Gastroesophageal sphincter (tissue), 4 donors: ENCODE results near the gene RNF150. TPM values are rescaled to one million over a fixed set of nuclear protein-coding genes. Genes with fewer than 3 reads are reported as not detected.

ENCODE experiments used
- ATAC-seq: fragments of 150-250 bp; one replicate; pipeline ENCODE4 v1.9.1; 2016; ENCODE audit warnings: mild to moderate bottlenecking, moderate library complexity
- H3K27ac ChIP-seq, 4 donors: fragments of 200-600 bp; sonication (generic) in 3 of 4; 1 replicate in 3 of 4; 2 replicates in 1 of 4; pipeline ENCODE4 v1.5.1; 2016 to 2019
- H3K27me3 ChIP-seq: fragments of 200-600 bp; sonication (generic); one replicate; pipeline ENCODE4 v1.5.1; 2019
- H3K36me3 ChIP-seq, 2 donors: fragments of 200-600 bp; sonication (generic); one replicate each; pipeline ENCODE4 v1.5.1; 2019; ENCODE audit warnings: control low read depth in 1 of 2
- H3K4me1 ChIP-seq, 3 donors: fragments of 200-600 bp; sonication (generic); 1 replicate in 2 of 3; 2 replicates in 1 of 3; pipeline ENCODE4 v1.5.1; 2016 to 2019; ENCODE audit warnings: control low read depth in 2 of 3
- H3K4me3 ChIP-seq, 2 donors: fragments of 200-600 bp; sonication (generic); one replicate each; pipeline ENCODE4 v1.5.1; 2019; ENCODE audit warnings: mild to moderate bottlenecking in 1 of 2, moderate library complexity in 1 of 2
- H3K9me3 ChIP-seq, 3 donors: fragments of 200-600 bp; sonication (generic); one replicate each; pipeline ENCODE4 v1.5.1; 2017 to 2019; ENCODE audit warnings: control low read depth in 2 of 3
- EP300 ChIP-seq: sonication (generic); formaldehyde crosslinking; IDR thresholded peaks from one replicate; pipeline ENCODE4 v1.6.1; 2017; ENCODE audit warnings: antibody characterized with exemption, mild to moderate bottlenecking
- POLR2A ChIP-seq, 2 donors: fragments of 450-650 bp; IDR thresholded peaks; one replicate each; pipeline ENCODE4 v1.6.1; 2017; ENCODE audit warnings: antibody characterized with exemption in 2 of 2, mild to moderate bottlenecking in 2 of 2, moderate library complexity in 1 of 2
- POLR2AphosphoS5 ChIP-seq: sonication (generic); formaldehyde crosslinking; IDR thresholded peaks from one replicate; pipeline ENCODE4 v1.6.1; 2017; ENCODE audit warnings: antibody characterized with exemption
- WGBS, 2 donors: methylation state at CpG; one replicate each; pipeline ENCODE4 v1.1.5; 2018; ENCODE audit warnings: low coverage in 1 of 2; 5-methylcytosine and 5-hydroxymethylcytosine counted together
- total RNA-seq, 4 donors: library from RNA; depleted of rRNA; stranded (reverse); fragments of >200 nt; gene quantifications; one replicate each; pipeline ENCODE4 v1.1.0, GENCODE V29; 2016
- TF ChIP-seq, protein P1 (sequence below), 4 experiments: fragments of 200-600 bp in 2 of 4; fragments of 450-650 bp in 2 of 4; sonication (generic) in 1 of 4; IDR thresholded peaks; one replicate each; pipeline ENCODE4 v1.5.1; 2017 to 2019; ENCODE audit warnings: antibody characterized with exemption in 4 of 4, mild to moderate bottlenecking in 2 of 4, moderate library complexity in 2 of 4

RNF150 gene
- total RNA-seq, 4 donors from 2014 or later: 36.5 to 70.5 (median 59.9) TPM

DNA sequence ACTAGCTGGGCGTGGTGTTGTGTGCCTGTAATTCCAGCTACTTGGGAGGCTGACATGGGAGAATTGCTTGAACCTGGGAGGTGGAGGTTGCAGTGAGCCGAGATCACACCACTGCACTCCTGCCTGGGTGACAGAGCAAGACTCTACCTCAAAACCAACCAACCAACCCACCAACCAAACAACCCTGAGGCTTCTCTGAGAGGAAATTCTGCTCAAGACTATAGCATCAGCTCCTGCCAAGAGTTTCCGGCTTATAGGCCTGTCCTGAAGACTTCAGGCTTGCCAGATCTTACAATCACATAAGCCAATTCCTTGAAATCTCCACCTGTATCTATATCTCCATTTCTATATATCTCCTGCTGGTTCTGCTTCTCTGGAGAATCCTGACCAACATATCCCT lies 203.3 kb downstream of the RNF150 start:
- Histone ChIP-seq H3K4me1 (peaks cover 3 to 40% (median 15%) of the 10 kb centered on the region in 3 donors), H3K9me3 (no peaks in the 10 kb centered on the region), H3K36me3 (no peaks in the 10 kb centered on the region), H3K27me3 (no peaks in the 10 kb centered on the region), H3K4me3 (no peak overlapping the region), H3K27ac (peak overlapping the region in 2 of 4 donors; percentile 3 to 21)
- no peak for ATAC-seq
- 89 to 91% methylated on average over 1 to 2 of the region's 3 CpGs for WGBS, 2 donors
- TF ChIP-seq POLR2AphosphoS5: no peak
- TF ChIP-seq, protein P1, sequence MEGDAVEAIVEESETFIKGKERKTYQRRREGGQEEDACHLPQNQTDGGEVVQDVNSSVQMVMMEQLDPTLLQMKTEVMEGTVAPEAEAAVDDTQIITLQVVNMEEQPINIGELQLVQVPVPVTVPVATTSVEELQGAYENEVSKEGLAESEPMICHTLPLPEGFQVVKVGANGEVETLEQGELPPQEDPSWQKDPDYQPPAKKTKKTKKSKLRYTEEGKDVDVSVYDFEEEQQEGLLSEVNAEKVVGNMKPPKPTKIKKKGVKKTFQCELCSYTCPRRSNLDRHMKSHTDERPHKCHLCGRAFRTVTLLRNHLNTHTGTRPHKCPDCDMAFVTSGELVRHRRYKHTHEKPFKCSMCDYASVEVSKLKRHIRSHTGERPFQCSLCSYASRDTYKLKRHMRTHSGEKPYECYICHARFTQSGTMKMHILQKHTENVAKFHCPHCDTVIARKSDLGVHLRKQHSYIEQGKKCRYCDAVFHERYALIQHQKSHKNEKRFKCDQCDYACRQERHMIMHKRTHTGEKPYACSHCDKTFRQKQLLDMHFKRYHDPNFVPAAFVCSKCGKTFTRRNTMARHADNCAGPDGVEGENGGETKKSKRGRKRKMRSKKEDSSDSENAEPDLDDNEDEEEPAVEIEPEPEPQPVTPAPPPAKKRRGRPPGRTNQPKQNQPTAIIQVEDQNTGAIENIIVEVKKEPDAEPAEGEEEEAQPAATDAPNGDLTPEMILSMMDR (IDR thresholded peaks at IDR 0.05): no peak
- TF ChIP-seq POLR2A (IDR thresholded peaks at IDR 0.05): no peak
- TF ChIP-seq EP300: no peak

DNA sequence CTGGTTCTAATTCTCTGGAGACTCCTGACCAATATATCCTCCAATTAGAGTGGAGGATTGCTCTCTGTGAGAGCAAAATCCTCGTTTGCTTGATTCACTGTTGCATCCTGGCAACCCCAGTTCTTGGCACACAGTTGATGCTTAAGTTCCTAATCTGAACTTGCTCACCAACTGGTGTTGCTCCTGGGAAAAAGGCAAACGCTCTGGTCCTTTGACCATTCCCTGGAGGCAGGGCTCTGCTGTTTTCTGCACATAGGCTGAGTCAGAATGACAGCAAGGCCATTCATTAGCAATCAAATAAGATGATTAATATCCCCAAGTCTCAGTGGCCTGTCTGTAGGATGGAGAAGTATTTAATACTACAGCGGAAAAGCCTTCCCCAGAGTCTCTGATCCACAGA lies 204.4 kb downstream of the RNF150 start:
- H3K9me3 ChIP-seq: no peaks in the 10 kb centered on the region
- H3K4me3 ChIP-seq: no peak overlapping the region
- H3K36me3 ChIP-seq: no peaks in the 10 kb centered on the region
- ATAC-seq: no peak
- 27 to 36% methylated on average over 2 to 3 of the region's 3 CpGs for WGBS, 2 donors
- no peak overlapping the region for H3K27ac ChIP-seq
- peaks cover 0 to 34% (median 7%) of the 10 kb centered on the region in 3 donors for H3K4me1 ChIP-seq
- TF ChIP-seq, protein P1 (IDR thresholded peaks at IDR 0.05): no peak
- H3K27me3 ChIP-seq: no peaks in the 10 kb centered on the region

DNA sequence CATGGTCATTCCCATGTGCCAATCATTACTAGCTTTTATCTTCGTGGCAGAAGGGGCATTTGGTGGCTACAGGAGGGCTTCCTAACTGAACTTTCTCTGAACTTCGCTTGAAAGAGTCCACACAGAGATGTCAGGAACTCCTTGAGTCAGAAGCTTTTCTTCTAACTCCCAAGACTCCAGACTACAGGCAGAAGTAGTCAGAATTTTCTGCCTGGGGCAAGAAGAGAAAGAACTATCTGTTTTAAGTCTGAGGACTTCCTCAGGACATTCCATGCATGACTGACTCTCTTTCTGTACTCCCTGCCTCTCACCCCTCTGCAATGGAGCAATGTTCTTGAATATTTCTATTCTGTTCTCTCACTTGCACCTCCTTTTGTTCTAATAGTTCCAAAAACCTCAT lies 206.6 kb downstream of the RNF150 start:
- Histone ChIP-seq H3K27me3 (no peaks in the 10 kb centered on the region), H3K36me3 (no peaks in the 10 kb centered on the region), H3K27ac (peak overlapping the region; percentile 40 to 63 (median 47)), H3K4me3 (no peak overlapping the region), H3K4me1 (peaks cover 0 to 32% (median 7%) of the 10 kb centered on the region in 3 donors), H3K9me3 (no peaks in the 10 kb centered on the region)
- no peak for TF ChIP-seq EP300
- no peak for TF ChIP-seq POLR2AphosphoS5
- TF ChIP-seq POLR2A (IDR thresholded peaks at IDR 0.05): no peak
- TF ChIP-seq, protein P1 (IDR thresholded peaks at IDR 0.05): no peak
- peak; percentile 50 for ATAC-seq
- WGBS, 2 donors: 63 to 80% methylated on average over 1 to 2 of the region's 2 CpGs

DNA sequence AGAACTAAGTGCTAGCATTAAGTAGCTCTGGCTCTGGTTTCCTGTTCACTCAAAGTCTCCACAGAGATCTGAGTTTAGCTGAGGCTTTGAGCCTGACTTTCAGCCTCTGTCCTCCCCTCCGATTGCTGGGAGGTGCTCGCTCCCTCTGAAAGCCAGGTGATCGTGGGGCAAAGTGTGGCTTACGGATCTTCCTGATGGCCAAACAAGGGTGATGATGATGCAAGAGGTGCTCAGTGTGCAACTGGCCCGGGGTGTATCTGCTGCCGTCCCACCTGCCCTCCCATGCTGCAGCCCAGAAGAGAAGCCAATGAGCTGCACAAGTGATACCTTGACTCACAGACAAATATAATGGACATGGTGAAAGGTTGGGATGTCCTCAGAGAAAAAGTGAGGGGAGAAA lies 207.9 kb downstream of the RNF150 start:
- Histone ChIP-seq H3K4me1 (peaks cover 0 to 32% (median 4%) of the 10 kb centered on the region in 3 donors), H3K27ac (peak overlapping the region in 2 of 4 donors; percentile 10 to 51), H3K36me3 (no peaks in the 10 kb centered on the region), H3K27me3 (no peaks in the 10 kb centered on the region), H3K4me3 (no peak overlapping the region), H3K9me3 (no peaks in the 10 kb centered on the region)
- WGBS, 2 donors: 53% methylated on average over 4 of the region's 6 CpGs; no CpG with 5 or more reads in 1 of the 2 donors
- TF ChIP-seq, protein P1 (IDR thresholded peaks at IDR 0.05): no peak
- TF ChIP-seq EP300 (no peak), POLR2AphosphoS5 (no peak), POLR2A (IDR thresholded peaks at IDR 0.05) (no peak)
- no peak for ATAC-seq

DNA sequence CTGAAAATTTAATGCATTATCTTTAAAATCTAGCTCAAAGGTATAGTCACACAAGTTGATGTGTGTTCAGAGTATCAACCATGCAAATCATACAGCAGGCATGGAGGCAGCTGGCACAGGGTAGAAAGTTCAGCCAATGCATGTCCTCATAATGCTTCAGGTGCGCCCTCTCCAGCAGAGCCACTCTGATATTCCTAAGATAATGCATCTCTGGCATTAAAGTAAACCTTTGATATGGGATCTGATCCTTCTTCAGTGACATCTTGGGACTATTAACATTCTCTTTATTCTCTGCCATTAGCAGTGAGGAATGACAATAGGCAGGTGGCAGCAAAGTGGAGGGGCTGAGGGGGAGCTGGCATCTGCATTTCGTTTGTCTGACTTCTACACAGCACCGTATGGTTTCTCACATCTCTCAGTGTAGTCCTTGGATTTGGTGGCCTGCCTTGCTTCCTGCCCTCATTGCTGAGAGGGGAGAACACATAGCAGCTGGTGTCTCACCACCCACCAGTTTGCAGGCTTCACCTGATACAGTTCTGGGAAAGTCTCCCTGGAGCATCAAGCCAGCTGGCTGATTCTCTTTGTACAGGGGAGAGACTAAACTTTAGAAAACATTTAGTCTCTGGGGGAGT lies 208.4 kb downstream of the RNF150 start:
- no peak overlapping the region for H3K4me3 ChIP-seq

More for the DNA sequence above, 208.4 kb downstream of the RNF150 start:
- no peaks in the 10 kb centered on the region for H3K9me3 ChIP-seq
- peak overlapping the region in 2 of 4 donors; percentile 9 to 51 for H3K27ac ChIP-seq
- TF ChIP-seq EP300 (no peak), POLR2A (IDR thresholded peaks at IDR 0.05) (no peak), POLR2AphosphoS5 (no peak)
- TF ChIP-seq, protein P1 (IDR thresholded peaks at IDR 0.05): no peak
- no peaks in the 10 kb centered on the region for H3K27me3 ChIP-seq
- H3K36me3 ChIP-seq: no peaks in the 10 kb centered on the region
- H3K4me1 ChIP-seq: peaks cover 0 to 32% (median 4%) of the 10 kb centered on the region in 3 donors
- whole genome bisulfite sequencing, 2 donors: 41 to 67% methylated on average over 2 to 3 of the region's 3 CpGs
- no peak for ATAC-seq
